HL-60 (cell line): ENCODE results near the gene IPCEF1.

Source experiments
- CTCF ChIP-seq: IDR thresholded peaks from one replicate; pipeline ENCODE4 v1.5.1; 2011; ENCODE audit warnings: low read length, control low read depth, inconsistent platforms; ENCODE audit not compliant: insufficient read depth
- GABPA ChIP-seq: IDR thresholded peaks from 2 replicates; pipeline ENCODE4 v1.6.1; 2012; ENCODE audit warnings: low read depth
- POLR2AphosphoS5 ChIP-seq: IDR thresholded peaks from 2 replicates; pipeline ENCODE4 v1.6.1; 2012; ENCODE audit warnings: low read depth
- REST ChIP-seq: IDR thresholded peaks from 2 replicates; pipeline ENCODE4 v1.6.1; 2012; ENCODE audit warnings: low read depth; ENCODE audit not compliant: insufficient replicate concordance
- SPI1 ChIP-seq: IDR thresholded peaks from 2 replicates; pipeline ENCODE4 v1.6.1; 2012; ENCODE audit warnings: low read depth, mild to moderate bottlenecking, borderline replicate concordance

GRCh38 chr6:154360476-154360875 is 3.9 kb upstream of the IPCEF1 start:
- no peak for TF ChIP-seq GABPA
- TF ChIP-seq CTCF, result no peak
- no peak for TF ChIP-seq POLR2AphosphoS5
- no peak for TF ChIP-seq REST
- no peak for TF ChIP-seq SPI1
